K562 (cell line): ENCODE results near the gene NTN3.

Source experiments
- CEBPZ ChIP-seq: fragments of 150-350 bp; IDR thresholded peaks from 2 replicates; pipeline ENCODE4 v1.6.1; 2014; ENCODE audit warnings: low read depth, mild to moderate bottlenecking, low read length, borderline replicate concordance
- CHD4 ChIP-seq: fragments of 200-600 bp; sonication (generic); IDR thresholded peaks from 3 replicates; pipeline ENCODE4 v1.6.1; 2012; ENCODE audit warnings: low read depth, mild to moderate bottlenecking, mixed read lengths, low read length, inconsistent platforms; ENCODE audit not compliant: insufficient read depth, insufficient replicate concordance, poor library complexity, severe bottlenecking
- ESRRA ChIP-seq: fragments of 450-650 bp; IDR thresholded peaks from 2 replicates; pipeline ENCODE4 v1.6.1; 2014; ENCODE audit warnings: low read depth, mild to moderate bottlenecking, moderate library complexity, borderline replicate concordance
- HBP1 ChIP-seq: fragments of 450-650 bp; formaldehyde crosslinking; IDR thresholded peaks from 2 replicates; pipeline ENCODE4 v1.4.0; 2022; ENCODE audit warnings: missing genetic modification characterization
- MTF1 ChIP-seq: fragments of 250-450 bp; sonication (Bioruptor Pico); IDR thresholded peaks from 2 replicates; pipeline ENCODE4 v1.9.0; 2021; ENCODE audit warnings: moderate library complexity, mild to moderate bottlenecking, inconsistent platforms, borderline replicate concordance
- NFXL1 ChIP-seq: fragments of 450-650 bp; formaldehyde crosslinking; IDR thresholded peaks from 2 replicates; pipeline ENCODE4 v1.4.0; 2021; ENCODE audit warnings: mild to moderate bottlenecking
- PTTG1 ChIP-seq: fragments of 450-650 bp; IDR thresholded peaks from 2 replicates; pipeline ENCODE4 v1.6.1; 2016; ENCODE audit warnings: low read depth, mild to moderate bottlenecking, missing genetic modification characterization, missing compliant biosample characterization
- RERE ChIP-seq: sonication (generic); formaldehyde crosslinking; IDR thresholded peaks from 2 replicates; pipeline ENCODE4 v1.8.0; 2023; ENCODE audit warnings: missing genetic modification reagents, mild to moderate bottlenecking, borderline replicate concordance
- SPI1 ChIP-seq: IDR thresholded peaks from 2 replicates; pipeline ENCODE4 v1.6.1; 2011; ENCODE audit warnings: low read depth, low read length, control low read depth, borderline replicate concordance
- TEAD4 ChIP-seq, 2 experiments: sonication (generic) in 1 of 2; formaldehyde crosslinking in 1 of 2; IDR thresholded peaks; 2 replicates each; pipeline versions ENCODE4 v1.6.1 to v1.8.0; 2012 to 2022; ENCODE audit warnings: borderline replicate concordance in 1 of 2, inconsistent platforms in 1 of 2, low read length in 1 of 2, mild to moderate bottlenecking in 1 of 2, missing genetic modification reagents in 1 of 2
- USF2 ChIP-seq: sonication (generic); formaldehyde crosslinking; IDR thresholded peaks from 2 replicates; pipeline ENCODE4 v1.5.0; 2020; ENCODE audit warnings: missing genetic modification reagents
- ZKSCAN1 ChIP-seq: fragments of 150-350 bp; IDR thresholded peaks from 2 replicates; pipeline ENCODE4 v1.6.1; 2016; ENCODE audit warnings: low read depth, low read length
- ZNF449 ChIP-seq: fragments of 250-450 bp; sonication (Bioruptor Pico); IDR thresholded peaks from 2 replicates; pipeline ENCODE4 v1.8.0; 2022; ENCODE audit warnings: moderate library complexity, mild to moderate bottlenecking, inconsistent platforms

GRCh38 chr16:2459647-2460390 is 11.3 kb upstream of the NTN3 start, which contains the start of gene TEDC2:
- TF ChIP-seq TEAD4 (IDR thresholded peaks at IDR 0.05; ENCODE audit: low read length) (no peak), TEAD4 (CRISPR knock-in tag; IDR thresholded peaks at IDR 0.05; ENCODE audit: borderline replicate concordance) (no peak), MTF1 (CRISPR knock-in tag) (no peak), USF2 (CRISPR knock-in tag) (no peak; the same call in 1 of the 2 replicates), SPI1 (no peak), PTTG1 (tag) (no peak), CHD4 (no peak), RERE (no peak), NFXL1 (CRISPR knock-in tag) (no peak), ESRRA (no peak), ZNF449 (CRISPR knock-in tag) (no peak), HBP1 (CRISPR knock-in tag) (no peak), ZKSCAN1 (no peak), CEBPZ (no peak)
